ENCODE data around the gene GNB1L.

DNA sequence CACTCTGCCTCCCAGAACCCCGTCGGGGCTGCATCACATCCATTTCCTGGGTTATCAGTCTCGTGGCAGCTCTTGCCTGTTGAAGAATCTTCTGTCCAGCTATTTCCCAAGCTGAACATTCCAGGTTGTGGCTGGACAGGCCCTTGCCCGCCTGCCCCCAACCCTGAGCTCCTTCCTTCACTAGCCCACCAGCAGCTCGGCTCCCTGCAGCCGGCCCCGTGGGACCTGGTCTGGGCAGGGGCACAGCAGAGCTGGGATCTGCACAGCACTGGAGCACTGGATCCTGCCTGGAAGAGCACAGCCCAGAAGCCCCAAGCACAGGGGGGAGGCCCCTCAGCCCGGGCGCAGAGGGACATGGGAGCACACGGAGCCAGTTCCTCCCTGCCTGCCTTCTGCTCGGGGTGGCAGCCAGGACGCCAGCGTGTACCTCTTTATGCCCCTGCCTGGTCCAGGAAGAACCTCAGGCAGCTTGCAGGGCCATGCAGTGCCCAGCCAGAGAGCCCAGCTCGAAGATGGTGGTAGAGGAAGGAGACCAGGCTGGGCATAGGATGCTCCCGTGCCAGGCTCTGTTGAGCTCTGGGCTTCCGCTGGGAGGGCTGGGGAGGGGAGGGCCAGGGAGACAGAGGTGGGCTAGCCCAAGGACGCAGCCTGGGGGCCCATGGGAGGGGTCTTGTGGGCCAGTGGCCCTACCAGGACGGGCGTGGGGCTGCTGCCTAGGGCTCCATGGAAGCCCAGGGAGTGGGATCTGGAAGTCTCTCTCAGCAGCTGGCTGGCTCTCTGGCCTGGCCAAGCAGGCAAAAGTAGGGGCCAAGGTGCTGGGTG, 16.6 kb upstream of the GNB1L start:
- no peak for TF ChIP-seq POLR2A (IDR thresholded peaks at IDR 0.05)
- TF ChIP-seq, protein P1, sequence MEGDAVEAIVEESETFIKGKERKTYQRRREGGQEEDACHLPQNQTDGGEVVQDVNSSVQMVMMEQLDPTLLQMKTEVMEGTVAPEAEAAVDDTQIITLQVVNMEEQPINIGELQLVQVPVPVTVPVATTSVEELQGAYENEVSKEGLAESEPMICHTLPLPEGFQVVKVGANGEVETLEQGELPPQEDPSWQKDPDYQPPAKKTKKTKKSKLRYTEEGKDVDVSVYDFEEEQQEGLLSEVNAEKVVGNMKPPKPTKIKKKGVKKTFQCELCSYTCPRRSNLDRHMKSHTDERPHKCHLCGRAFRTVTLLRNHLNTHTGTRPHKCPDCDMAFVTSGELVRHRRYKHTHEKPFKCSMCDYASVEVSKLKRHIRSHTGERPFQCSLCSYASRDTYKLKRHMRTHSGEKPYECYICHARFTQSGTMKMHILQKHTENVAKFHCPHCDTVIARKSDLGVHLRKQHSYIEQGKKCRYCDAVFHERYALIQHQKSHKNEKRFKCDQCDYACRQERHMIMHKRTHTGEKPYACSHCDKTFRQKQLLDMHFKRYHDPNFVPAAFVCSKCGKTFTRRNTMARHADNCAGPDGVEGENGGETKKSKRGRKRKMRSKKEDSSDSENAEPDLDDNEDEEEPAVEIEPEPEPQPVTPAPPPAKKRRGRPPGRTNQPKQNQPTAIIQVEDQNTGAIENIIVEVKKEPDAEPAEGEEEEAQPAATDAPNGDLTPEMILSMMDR (IDR thresholded peaks at IDR 0.05) = no peak
